ENCODE measurements around the gene CALCOCO2.

GRCh38 chr17:48819466-48819865 lies 11.4 kb upstream of the CALCOCO2 start:
- TF ChIP-seq CTCF (conservative IDR thresholded peaks at IDR 0.05 in 1 of 2, IDR thresholded peaks at IDR 0.05 in 1 of 2; ENCODE audit: extremely low read depth in 1 of 2, insufficient read depth in 1 of 2, low read depth in 1 of 2, low read length in 2 of 2) (no peak), EZH2 (IDR thresholded peaks at IDR 0.05; ENCODE audit: borderline replicate concordance, low read length) (no peak)

All from mammary epithelial cell (primary cell).